Stomach (tissue), 4 donors: ENCODE results near the gene APOL1.

Experiments used
- EP300 ChIP-seq: sonication (generic); formaldehyde crosslinking; IDR thresholded peaks from one replicate; pipeline ENCODE4 v1.6.1; 2017; ENCODE audit warnings: antibody characterized with exemption
- POLR2AphosphoS5 ChIP-seq, 3 donors: sonication (generic); formaldehyde crosslinking; IDR thresholded peaks; one replicate each; pipeline ENCODE4 v1.6.1; 2016; ENCODE audit warnings: antibody characterized with exemption in 3 of 3

GRCh38 chr22:36316419-36316818 lies 63.5 kb downstream of the APOL1 start:
- TF ChIP-seq POLR2AphosphoS5 (IDR thresholded peaks at IDR 0.05) (no peak), EP300 (no peak)
